ENCODE results near the gene CNGB1. TPM values are rescaled to one million over a fixed set of nuclear protein-coding genes. Genes with fewer than 3 reads are reported as not detected.
"Not testable (repeated sequence)": the region's sequence is repeated elsewhere in the genome, so short reads cannot be mapped to it uniquely, and the experiment has no call there.

CNGB1 gene
- total RNA-seq, 1 experiment from 2014 or later = not detected

GRCh38 chr16:57979006-57979585 is 8.2 kb upstream of the CNGB1 start:
- Histone ChIP-seq H3K9me3 (ENCODE audit: control insufficient read depth in 1 of 2, insufficient read depth in 1 of 2, low read depth in 1 of 2, low read length in 2 of 2) (no peaks in the 10 kb centered on the region), H3K9me2 (ENCODE audit: insufficient read depth) (no peaks in the 10 kb centered on the region), H3K27me3 (ENCODE audit: insufficient read depth, low read length) (no peaks in the 10 kb centered on the region), H3K36me3 (ENCODE audit: control insufficient read depth in 1 of 2, insufficient read depth in 2 of 2, low read length in 2 of 2) (no peaks in the 10 kb centered on the region), H3K4me2 (ENCODE audit: low read length) (no peak overlapping the region), H3K4me1 (ENCODE audit: control insufficient read depth in 1 of 2, insufficient read depth in 2 of 2, low read length in 2 of 2) (no peaks in the 10 kb centered on the region), H4K20me1 (ENCODE audit: insufficient read depth) (no peaks in the 10 kb centered on the region), H3K4me3 (replicated peaks in 1 of 2; ENCODE audit: low read depth in 1 of 2, low read length in 2 of 2) (no peak overlapping the region), H3K9ac (ENCODE audit: low read length) (no peak overlapping the region), H2AFZ (ENCODE audit: low read depth, low read length, poor library complexity, severe bottlenecking) (no peak overlapping the region), H3K79me2 (ENCODE audit: insufficient read depth, low read length) (no peaks in the 10 kb centered on the region), H3K27ac (ENCODE audit: low read depth, low read length) (no peak overlapping the region)
- DNase-seq (ENCODE audit: low read depth, low spot score) = no peak
- TF ChIP-seq POLR2AphosphoS5 (IDR thresholded peaks at IDR 0.05; ENCODE audit: low read depth, low read length) (no peak), CTCF (IDR thresholded peaks at IDR 0.05 in 2 of 3, conservative IDR thresholded peaks at IDR 0.05 in 1 of 3; ENCODE audit: borderline replicate concordance in 1 of 3, insufficient read depth in 1 of 3, low read depth in 2 of 3, low read length in 2 of 3) (no peak), EZH2 (IDR thresholded peaks at IDR 0.05) (no peak), JUND (IDR thresholded peaks at IDR 0.05) (no peak)
- ATAC-seq = no peak
- CTCF ChIA-PET = no interaction called here
- RAD21 ChIA-PET (ENCODE audit: low non-redundant PET in 1 of 2, low total read pairs in 2 of 2, uncharacterized antibody in 2 of 2, unreplicated experiment in 2 of 2) = no interaction called here
- POLR2A ChIA-PET = no interaction called here
- no TSS peak for BruUV-seq (replicated peaks)
- intact Hi-C loops (cut with micrococcal nuclease) = no loop called here

- intact Hi-C loops (cut with micrococcal nuclease); DNase-seq (ENCODE audit: low read depth, low spot score): not testable (repeated sequence)
Measured at GRCh38 chr16:57978070-57978465, 7.1 kb upstream of the CNGB1 start.

More at GRCh38 chr16:57978070-57978465, 7.1 kb upstream of the CNGB1 start:
- RAD21 ChIA-PET (ENCODE audit: low non-redundant PET in 1 of 2, low total read pairs in 2 of 2, uncharacterized antibody in 2 of 2, unreplicated experiment in 2 of 2); H3K4me3 ChIP-seq (replicated peaks in 1 of 2; ENCODE audit: low read depth in 1 of 2, low read length in 2 of 2); H2AFZ ChIP-seq (ENCODE audit: low read depth, low read length, poor library complexity, severe bottlenecking); H3K9me3 ChIP-seq (ENCODE audit: control insufficient read depth in 1 of 2, insufficient read depth in 1 of 2, low read depth in 1 of 2, low read length in 2 of 2); BruUV-seq (replicated peaks); H3K27ac ChIP-seq (ENCODE audit: low read depth, low read length); H3K79me2 ChIP-seq (ENCODE audit: insufficient read depth, low read length); H3K36me3 ChIP-seq (ENCODE audit: control insufficient read depth in 1 of 2, insufficient read depth in 2 of 2, low read length in 2 of 2); H3K9me2 ChIP-seq (ENCODE audit: insufficient read depth); POLR2A ChIA-PET; H3K4me1 ChIP-seq (ENCODE audit: control insufficient read depth in 1 of 2, insufficient read depth in 2 of 2, low read length in 2 of 2); ATAC-seq; H3K27me3 ChIP-seq (ENCODE audit: insufficient read depth, low read length); H3K9ac ChIP-seq (ENCODE audit: low read length); H4K20me1 ChIP-seq (ENCODE audit: insufficient read depth); H3K4me2 ChIP-seq (ENCODE audit: low read length): not testable (repeated sequence)
- CTCF ChIA-PET = interaction anchor here (1.2 kb wide), 1 partner anchor 76 kb away, joined by 4 read pairs; no protein-coding TSS in a partner anchor

Data from HCT116 (cell line).